GM12874 (cell line): Measurements from ENCODE around the gene USP21.

ENCODE experiments used
- TF ChIP-seq, protein P1 (sequence below): IDR thresholded peaks from 2 replicates; pipeline ENCODE4 v1.5.1; 2011; ENCODE audit warnings: low read depth, mild to moderate bottlenecking, control low read depth, low read length, moderate library complexity; ENCODE audit not compliant: insufficient read depth

Gene USP21

DNA sequence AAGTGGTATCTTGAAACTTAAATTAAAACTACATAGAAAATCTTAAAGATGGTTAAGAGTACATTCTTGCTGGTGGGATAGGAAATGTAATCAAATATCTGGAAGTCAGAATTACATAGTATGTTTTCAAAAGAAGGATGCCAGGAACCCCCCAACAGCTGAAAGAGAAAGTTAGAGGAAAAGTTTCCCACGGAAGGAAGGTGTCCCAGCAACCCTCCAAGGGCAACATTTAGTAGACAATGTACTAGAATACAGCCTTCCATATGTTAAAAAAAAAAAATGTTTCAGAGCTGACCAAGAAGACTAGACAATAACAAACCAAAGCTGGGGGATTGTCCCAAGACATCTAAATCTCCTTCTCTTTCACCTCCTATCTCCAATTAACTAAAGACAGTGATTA, 29.0 kb upstream of the USP21 start:
- TF ChIP-seq, protein P1, sequence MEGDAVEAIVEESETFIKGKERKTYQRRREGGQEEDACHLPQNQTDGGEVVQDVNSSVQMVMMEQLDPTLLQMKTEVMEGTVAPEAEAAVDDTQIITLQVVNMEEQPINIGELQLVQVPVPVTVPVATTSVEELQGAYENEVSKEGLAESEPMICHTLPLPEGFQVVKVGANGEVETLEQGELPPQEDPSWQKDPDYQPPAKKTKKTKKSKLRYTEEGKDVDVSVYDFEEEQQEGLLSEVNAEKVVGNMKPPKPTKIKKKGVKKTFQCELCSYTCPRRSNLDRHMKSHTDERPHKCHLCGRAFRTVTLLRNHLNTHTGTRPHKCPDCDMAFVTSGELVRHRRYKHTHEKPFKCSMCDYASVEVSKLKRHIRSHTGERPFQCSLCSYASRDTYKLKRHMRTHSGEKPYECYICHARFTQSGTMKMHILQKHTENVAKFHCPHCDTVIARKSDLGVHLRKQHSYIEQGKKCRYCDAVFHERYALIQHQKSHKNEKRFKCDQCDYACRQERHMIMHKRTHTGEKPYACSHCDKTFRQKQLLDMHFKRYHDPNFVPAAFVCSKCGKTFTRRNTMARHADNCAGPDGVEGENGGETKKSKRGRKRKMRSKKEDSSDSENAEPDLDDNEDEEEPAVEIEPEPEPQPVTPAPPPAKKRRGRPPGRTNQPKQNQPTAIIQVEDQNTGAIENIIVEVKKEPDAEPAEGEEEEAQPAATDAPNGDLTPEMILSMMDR = no peak

DNA sequence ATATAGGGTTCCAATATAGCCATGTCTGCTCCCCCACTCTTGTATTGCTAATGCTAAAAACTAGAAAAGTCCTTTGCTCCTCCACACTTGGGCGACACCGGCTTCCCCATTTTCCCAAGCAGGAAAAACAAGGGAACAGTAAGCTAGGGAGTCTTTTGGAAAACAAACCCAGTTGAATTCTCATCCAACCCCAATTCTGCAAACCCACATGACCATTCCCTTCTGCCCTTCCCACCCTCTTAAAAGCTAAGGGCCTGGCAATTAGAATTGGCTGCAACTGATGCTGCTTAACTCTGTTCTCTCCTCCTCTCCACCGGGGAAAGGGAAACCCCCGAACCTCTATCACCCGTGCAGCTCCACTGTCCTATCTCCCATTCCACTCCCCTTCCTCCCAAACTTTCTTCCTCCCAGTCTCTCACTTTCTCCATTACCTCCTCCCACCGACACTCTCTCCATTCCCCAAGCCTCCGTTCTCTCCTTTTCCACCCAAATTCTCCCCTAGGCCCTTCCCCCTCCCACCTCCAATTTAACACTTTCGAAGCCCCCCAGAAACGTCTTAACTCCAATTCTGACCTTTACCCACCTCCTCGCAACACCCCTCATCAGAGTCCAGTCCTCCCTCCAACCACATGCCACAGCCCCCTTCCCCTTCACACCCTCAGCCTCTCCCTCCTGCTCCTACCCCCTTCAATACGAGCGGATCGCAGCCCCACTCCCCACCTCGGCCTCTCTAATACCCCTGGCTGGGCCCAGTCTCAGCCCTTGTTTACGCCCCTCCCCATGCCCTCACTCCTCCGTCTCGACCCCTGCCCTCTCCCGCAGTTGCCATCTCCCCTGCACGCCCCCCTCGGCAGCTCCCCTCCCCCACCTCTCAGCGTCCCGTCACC, 27.5 kb upstream of the USP21 start:
- TF ChIP-seq, protein P1 = no peak

DNA sequence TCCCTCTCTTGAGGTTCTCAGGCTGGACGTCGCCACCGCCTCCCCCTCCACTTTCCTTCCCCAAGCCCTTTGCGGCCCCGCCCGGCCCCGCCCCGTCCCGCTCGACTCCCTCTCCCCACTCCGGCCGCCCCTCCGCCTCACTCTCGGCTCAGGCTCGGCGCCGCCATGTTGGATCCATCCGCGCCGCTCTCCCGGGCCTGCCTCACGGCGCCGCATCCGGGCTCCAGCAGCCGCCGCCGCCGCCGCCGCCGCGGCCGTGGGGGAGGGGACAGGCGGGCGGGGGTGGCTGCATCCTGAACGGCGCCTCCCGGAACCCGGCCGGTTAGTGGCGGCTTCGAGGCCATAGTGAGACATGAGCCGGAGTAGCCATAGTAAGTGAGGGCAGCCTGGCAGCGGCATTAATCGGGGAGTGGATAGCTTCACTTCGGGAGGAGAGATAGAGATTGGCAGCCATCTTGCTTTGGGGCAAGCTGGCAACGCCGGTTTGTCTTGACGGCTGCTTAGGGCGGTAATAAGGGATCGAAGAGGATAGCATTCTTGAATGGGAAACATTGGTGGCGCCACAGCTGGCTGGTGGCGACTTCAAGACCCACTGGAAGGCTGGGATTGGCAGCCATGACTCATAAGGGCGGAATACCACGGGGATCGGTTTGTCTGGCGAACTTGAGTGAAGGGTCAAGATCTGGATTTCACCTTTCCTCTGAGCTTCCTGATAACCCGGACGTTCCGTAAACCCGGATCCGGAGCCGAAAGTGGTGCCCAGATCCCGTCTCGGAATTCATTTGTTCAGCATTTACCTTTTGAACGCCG, 26.7 kb upstream of the USP21 start, which contains the start of gene DEDD:
Gene DEDD (minus strand): TSS at position 258 of the 810 bp plus-strand sequence. CDS start 8,205 bp downstream, outside the sequence.
- TF ChIP-seq, protein P1 = no peak

DNA sequence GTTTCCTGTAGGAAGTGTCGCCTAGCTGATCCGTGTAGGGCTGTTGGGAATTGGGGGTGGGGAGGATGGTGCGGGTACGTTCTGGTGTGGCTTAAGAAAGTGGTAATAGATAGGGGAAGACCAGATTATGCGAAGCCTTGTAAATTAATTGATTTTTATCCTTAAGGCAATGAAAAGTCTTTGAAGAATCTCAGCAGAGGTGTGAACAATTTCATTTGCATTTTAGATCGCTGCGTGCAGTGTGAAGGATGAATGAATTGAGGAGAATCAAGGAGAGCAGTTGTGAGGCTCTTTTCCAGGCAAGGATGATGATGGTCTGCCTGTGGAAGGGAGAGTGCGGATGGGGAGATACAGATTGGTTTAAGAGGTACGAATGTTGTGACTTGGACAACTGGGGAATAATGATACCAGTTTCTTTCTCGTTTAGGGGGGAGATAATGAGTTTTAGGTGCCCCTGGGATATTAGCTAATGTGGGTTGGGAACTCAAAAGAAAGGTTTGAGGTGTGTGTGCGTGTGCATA, 26.0 kb upstream of the USP21 start:
- TF ChIP-seq, protein P1 = no peak

DNA sequence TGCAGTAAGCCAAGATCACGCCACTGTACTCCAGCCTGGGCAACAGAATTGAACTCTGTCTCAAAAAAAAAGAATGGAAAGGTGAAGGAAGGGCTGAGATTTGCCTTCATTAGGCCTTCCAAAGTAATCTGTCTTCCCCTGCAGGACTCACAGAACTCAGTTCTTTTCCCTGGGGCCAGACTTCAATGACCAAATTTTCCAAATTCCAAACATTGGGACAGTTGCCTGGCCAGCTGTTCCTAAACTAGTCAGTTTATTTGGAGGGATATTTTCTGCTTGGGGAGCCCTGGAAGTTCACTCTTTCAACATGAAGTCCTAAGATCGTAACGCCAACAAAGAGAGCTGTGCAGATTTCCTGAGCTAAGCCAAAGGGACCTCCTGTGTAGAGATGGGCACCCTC, 21.4 kb upstream of the USP21 start:
- TF ChIP-seq, protein P1 = no peak

DNA sequence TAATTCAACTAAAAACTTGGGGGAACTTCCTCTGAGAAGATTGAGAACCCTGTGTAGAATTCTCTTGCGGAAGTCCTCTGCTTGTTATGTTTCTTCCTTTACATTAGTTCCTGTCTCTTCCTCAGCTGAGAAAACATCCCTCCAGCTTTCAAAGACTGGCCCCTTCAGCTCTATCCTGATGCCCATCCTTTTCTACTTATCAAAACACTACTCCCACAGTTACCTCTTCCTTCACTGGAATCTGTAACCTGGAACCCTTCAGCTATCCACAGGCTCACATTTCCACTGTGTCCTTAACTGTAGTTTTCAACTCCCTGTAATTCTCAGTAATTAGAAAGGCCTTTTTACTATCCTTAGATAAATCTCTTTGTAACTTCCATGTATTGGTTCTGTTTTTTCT, 20.9 kb upstream of the USP21 start:
- TF ChIP-seq, protein P1 = no peak

DNA sequence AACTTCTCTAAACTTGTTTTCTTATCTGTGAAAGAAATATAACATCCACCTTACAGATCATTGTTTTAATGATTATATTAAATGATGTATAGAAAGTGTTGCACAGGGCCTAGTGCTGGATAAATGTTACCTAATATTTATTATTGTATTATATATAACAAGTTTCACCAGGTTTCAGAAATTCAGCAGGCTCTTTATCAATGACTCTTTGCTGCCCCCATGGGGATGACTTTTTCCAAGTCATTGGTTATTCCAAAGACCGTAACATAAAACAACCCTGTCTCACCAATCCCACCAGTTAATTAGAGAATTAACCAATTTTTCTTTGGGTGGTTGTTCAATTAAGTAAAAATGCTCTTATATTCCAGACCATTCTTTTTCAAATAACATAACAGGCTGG, 19.5 kb upstream of the USP21 start:
- TF ChIP-seq, protein P1 = peak; percentile 23; the same call in 1 of the 2 replicates
